ENCODE data around the gene FMN2. TPM values are rescaled to one million over a fixed set of nuclear protein-coding genes. Genes with fewer than 3 reads are reported as not detected.

Gene FMN2
- total RNA-seq, 1 donor from 2014 or later, result 0.52 TPM

- H3K4me1 ChIP-seq, result no peaks in the 10 kb centered on the region
Observed at GRCh38 chr1:240515505-240515904, 423.8 kb downstream of the FMN2 start.

GRCh38 chr1:240516069-240516468, 424.4 kb downstream of the FMN2 start:
- H3K36me3 ChIP-seq, result no peaks in the 10 kb centered on the region
- ATAC-seq (no peak), DNase-seq (no peak)
- no peak for TF ChIP-seq CTCF (IDR thresholded peaks at IDR 0.05)
- H3K9me3 ChIP-seq, result no peaks in the 10 kb centered on the region
- no peak overlapping the region for H3K4me3 ChIP-seq
- intact Hi-C loops (cut with DNase I), result no loop called here
- H3K27me3 ChIP-seq, result no peaks in the 10 kb centered on the region
- H3K27ac ChIP-seq, result no peak overlapping the region
- H3K4me1 ChIP-seq, result no peaks in the 10 kb centered on the region

More at GRCh38 chr1:240515505-240515904, 423.8 kb downstream of the FMN2 start:
- Histone ChIP-seq H3K9me3 (no peaks in the 10 kb centered on the region), H3K27me3 (no peaks in the 10 kb centered on the region), H3K4me3 (no peak overlapping the region), H3K27ac (no peak overlapping the region), H3K36me3 (no peaks in the 10 kb centered on the region)
- intact Hi-C loops (cut with DNase I), result no loop called here
- DNase-seq (no peak), ATAC-seq (no peak)
- no peak for TF ChIP-seq CTCF (IDR thresholded peaks at IDR 0.05)

- no peak overlapping the region for H3K4me3 ChIP-seq
- H3K27ac ChIP-seq, result no peak overlapping the region
- no peaks in the 10 kb centered on the region for H3K9me3 ChIP-seq
- intact Hi-C loops (cut with DNase I), result no loop called here
- TF ChIP-seq CTCF (IDR thresholded peaks at IDR 0.05), result no peak
- DNase-seq (no peak), ATAC-seq (no peak)
- H3K36me3 ChIP-seq, result no peaks in the 10 kb centered on the region
- H3K4me1 ChIP-seq, result no peaks in the 10 kb centered on the region
- H3K27me3 ChIP-seq, result no peaks in the 10 kb centered on the region
Observed at GRCh38 chr1:240517891-240518290, 426.2 kb downstream of the FMN2 start.

- no peaks in the 10 kb centered on the region for H3K27me3 ChIP-seq
- DNase-seq (no peak), ATAC-seq (no peak)
- no peaks in the 10 kb centered on the region for H3K9me3 ChIP-seq
- no peak for TF ChIP-seq CTCF (IDR thresholded peaks at IDR 0.05)
- H3K27ac ChIP-seq, result no peak overlapping the region
- no peaks in the 10 kb centered on the region for H3K4me1 ChIP-seq
- H3K36me3 ChIP-seq, result no peaks in the 10 kb centered on the region
- intact Hi-C loops (cut with DNase I), result no loop called here
- H3K4me3 ChIP-seq, result no peak overlapping the region
Observed at GRCh38 chr1:240522122-240522822, 430.6 kb downstream of the FMN2 start.

- intact Hi-C loops (cut with DNase I), result no loop called here
- Histone ChIP-seq H3K27ac (no peak overlapping the region), H3K4me1 (no peaks in the 10 kb centered on the region), H3K27me3 (no peaks in the 10 kb centered on the region), H3K9me3 (no peaks in the 10 kb centered on the region), H3K4me3 (no peak overlapping the region), H3K36me3 (no peaks in the 10 kb centered on the region)
- DNase-seq, result no peak
- TF ChIP-seq CTCF (IDR thresholded peaks at IDR 0.05), result no peak
- no peak for ATAC-seq
Observed at GRCh38 chr1:240524356-240525069, 432.8 kb downstream of the FMN2 start.
